Measurements from ENCODE around the gene ATN1.

- TF ChIP-seq CTCF (IDR thresholded peaks at IDR 0.05; ENCODE audit: low read depth, low read length, poor library complexity, severe bottlenecking): no peak
- TF ChIP-seq EZH2phosphoT487 (IDR thresholded peaks at IDR 0.05; ENCODE audit: borderline replicate concordance, low read length): no peak
These were observed 42.4 kb downstream of the ATN1 start for GRCh38 chr12:6970096-6970527.

Data from DOHH2 (cell line).